LNCAP (cell line): ENCODE results near the gene MYLK.

Experiments
- TF ChIP-seq, protein P1 (sequence below): fragments of 450-650 bp; IDR thresholded peaks from 2 replicates; pipeline ENCODE4 v1.5.1; 2017; ENCODE audit warnings: mild to moderate bottlenecking

Gene MYLK

DNA sequence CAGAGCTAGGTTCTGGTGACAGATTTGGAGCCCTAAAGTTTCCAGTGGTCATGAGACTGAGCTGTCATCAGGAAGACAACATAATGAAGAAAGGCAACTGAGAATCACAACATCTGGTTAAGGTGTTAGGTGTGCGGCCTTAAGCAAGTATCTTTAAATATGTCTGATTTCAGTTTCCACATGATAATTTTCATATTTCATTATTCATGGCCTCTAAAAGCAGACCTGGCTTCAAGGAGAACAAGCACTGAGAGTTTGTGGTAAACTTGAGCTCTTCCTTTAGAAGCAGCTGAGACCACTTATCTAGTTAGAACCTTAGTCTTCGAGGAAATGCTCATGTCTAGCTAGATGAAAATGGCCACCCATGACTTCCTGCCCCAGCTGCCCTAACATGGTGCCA lies 25.7 kb upstream of the MYLK start:
- TF ChIP-seq, protein P1, sequence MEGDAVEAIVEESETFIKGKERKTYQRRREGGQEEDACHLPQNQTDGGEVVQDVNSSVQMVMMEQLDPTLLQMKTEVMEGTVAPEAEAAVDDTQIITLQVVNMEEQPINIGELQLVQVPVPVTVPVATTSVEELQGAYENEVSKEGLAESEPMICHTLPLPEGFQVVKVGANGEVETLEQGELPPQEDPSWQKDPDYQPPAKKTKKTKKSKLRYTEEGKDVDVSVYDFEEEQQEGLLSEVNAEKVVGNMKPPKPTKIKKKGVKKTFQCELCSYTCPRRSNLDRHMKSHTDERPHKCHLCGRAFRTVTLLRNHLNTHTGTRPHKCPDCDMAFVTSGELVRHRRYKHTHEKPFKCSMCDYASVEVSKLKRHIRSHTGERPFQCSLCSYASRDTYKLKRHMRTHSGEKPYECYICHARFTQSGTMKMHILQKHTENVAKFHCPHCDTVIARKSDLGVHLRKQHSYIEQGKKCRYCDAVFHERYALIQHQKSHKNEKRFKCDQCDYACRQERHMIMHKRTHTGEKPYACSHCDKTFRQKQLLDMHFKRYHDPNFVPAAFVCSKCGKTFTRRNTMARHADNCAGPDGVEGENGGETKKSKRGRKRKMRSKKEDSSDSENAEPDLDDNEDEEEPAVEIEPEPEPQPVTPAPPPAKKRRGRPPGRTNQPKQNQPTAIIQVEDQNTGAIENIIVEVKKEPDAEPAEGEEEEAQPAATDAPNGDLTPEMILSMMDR = no peak

DNA sequence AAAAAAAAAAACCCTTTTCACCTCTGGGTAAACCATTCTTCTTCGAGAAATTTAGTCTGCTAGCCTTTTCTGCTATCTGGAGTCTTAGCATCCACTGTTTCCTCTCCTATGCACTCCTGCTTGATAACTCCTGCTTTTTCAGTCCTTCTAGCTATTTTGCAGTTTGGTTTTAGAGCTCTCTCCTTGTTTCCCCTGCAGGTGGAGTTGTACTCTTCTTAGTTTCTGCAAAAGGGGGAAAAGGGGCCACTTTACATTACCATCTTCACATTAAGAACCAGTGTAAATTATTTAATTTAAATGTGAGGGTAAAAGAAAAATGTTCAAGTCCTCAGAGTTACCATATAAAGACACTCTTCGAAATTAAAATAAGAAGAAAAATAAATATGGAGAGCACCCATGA lies 23.6 kb upstream of the MYLK start:
- TF ChIP-seq, protein P1 = no peak

GRCh38 chr3:123899300-123899865 lies 15.3 kb upstream of the MYLK start:
- TF ChIP-seq, protein P1 = no peak

- TF ChIP-seq, protein P1 = no peak
Measured at GRCh38 chr3:123893012-123893411, 8.9 kb upstream of the MYLK start.

GRCh38 chr3:123892195-123892594 lies 8.1 kb upstream of the MYLK start:
- TF ChIP-seq, protein P1 = no peak

DNA sequence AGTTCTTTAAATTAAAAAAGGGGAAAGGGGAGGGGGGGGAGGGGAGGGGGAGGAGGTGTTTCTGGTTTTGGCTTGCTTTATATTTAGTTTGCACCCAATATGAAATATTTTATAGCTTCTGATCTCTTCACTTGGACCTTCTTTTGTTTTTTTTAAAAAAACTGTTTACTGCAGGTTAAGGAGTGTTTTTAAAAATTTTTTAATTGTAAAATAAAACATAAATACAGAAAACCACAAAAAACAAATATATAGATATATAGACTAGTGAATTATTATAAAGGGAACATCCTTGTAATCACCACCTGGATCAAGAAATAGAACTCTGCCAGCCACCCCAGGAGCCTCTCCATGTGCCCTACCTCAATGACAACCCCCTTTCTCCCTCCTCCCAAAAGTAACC lies 861 bp upstream of the MYLK start:
- TF ChIP-seq, protein P1 = no peak

GRCh38 chr3:123883701-123884202 lies 380 bp downstream of the MYLK start:
- TF ChIP-seq, protein P1 = no peak

- TF ChIP-seq, protein P1 = no peak
Measured at GRCh38 chr3:123883111-123883510, 1.0 kb downstream of the MYLK start.
